Stimulated activated CD4-positive, alpha-beta T cell treated with anti-CD3 and anti-CD28 coated beads, Interleukin-1b, Interleukin-23, amount 100 ng/mL, for 48 hours (primary cell): ENCODE results near the gene ZNF614.
"Not testable (repeated sequence)": the region's sequence is repeated elsewhere in the genome, so short reads cannot be mapped to it uniquely, and the experiment has no call there.

ENCODE experiments used
- DNase-seq: peaks from one replicate; pipeline ENCODE4 v3.0.0-alpha.2; 2020

ZNF614 gene

GRCh38 chr19:52028027-52028779 lies at the start of gene ZNF614:
Gene ZNF614, minus strand, starts transcription at chr19:52028379. Its CDS starts 2,634 bp downstream, at chr19:52025745.
- peak; percentile 86 for DNase-seq

- no peak for DNase-seq
Measured at GRCh38 chr19:52070496-52070895, 42.3 kb upstream of the ZNF614 start.

GRCh38 chr19:52069653-52070052 lies 41.5 kb upstream of the ZNF614 start:
- no peak for DNase-seq

- no peak for DNase-seq
Measured at GRCh38 chr19:52066258-52066863, 38.2 kb upstream of the ZNF614 start.

GRCh38 chr19:52065399-52065798 lies 37.2 kb upstream of the ZNF614 start:
- no peak for DNase-seq

GRCh38 chr19:52056480-52056879 lies 28.3 kb upstream of the ZNF614 start:
- DNase-seq = not testable (repeated sequence)

- not testable (repeated sequence) for DNase-seq
Measured at GRCh38 chr19:52051736-52052135, 23.6 kb upstream of the ZNF614 start.

- peak; percentile 78 for DNase-seq
Measured at GRCh38 chr19:52048555-52049501, 20.6 kb upstream of the ZNF614 start, which contains the start of gene ZNF432. Gene ZNF432, minus strand, starts transcription at chr19:52048838. Its CDS starts 1,970 bp downstream, at chr19:52046868.

- DNase-seq = no peak
Measured at GRCh38 chr19:52039169-52039568, 11.0 kb upstream of the ZNF614 start.

- no peak for DNase-seq
Measured at GRCh38 chr19:52034051-52034728, 6.0 kb upstream of the ZNF614 start.

GRCh38 chr19:52028780-52029123 lies 573 bp upstream of the ZNF614 start:
- DNase-seq = no peak

- not testable (repeated sequence) for DNase-seq
Measured at GRCh38 chr19:52026255-52026990, 1.8 kb downstream of the ZNF614 start.

- DNase-seq = not testable (repeated sequence)
Measured at GRCh38 chr19:52024478-52024877, 3.7 kb downstream of the ZNF614 start.

GRCh38 chr19:52022193-52022592 lies 6.0 kb downstream of the ZNF614 start:
- DNase-seq = no peak

- DNase-seq = no peak
Measured at GRCh38 chr19:52020506-52020905, 7.7 kb downstream of the ZNF614 start.

- no peak for DNase-seq
Measured at GRCh38 chr19:52010674-52011073, 17.5 kb downstream of the ZNF614 start.

GRCh38 chr19:52007806-52008557 lies 20.2 kb downstream of the ZNF614 start, which contains the start of gene ZNF615:
Gene ZNF615, minus strand, starts transcription at chr19:52008211. Its CDS starts 4,500 bp downstream, at chr19:52003711.
- peak; percentile 85 for DNase-seq

GRCh38 chr19:52007451-52007805 lies 20.8 kb downstream of the ZNF614 start:
- no peak for DNase-seq

- DNase-seq = no peak
Measured at GRCh38 chr19:51994048-51994644, 34.0 kb downstream of the ZNF614 start.

GRCh38 chr19:51993422-51993821 lies 34.8 kb downstream of the ZNF614 start:
- no peak for DNase-seq
